A549 (cell line): ENCODE measurements around the gene POT1. TPM values are rescaled to one million over a fixed set of nuclear protein-coding genes. Genes with fewer than 3 reads are reported as not detected.

Experiments
- ATAC-seq, 2 experiments: fragments of 200-7000 bp in 1 of 2; fragments of >200 bp in 1 of 2; cut with Nextera tagmentation in 1 of 2; cut with Tn5 transposase in 1 of 2; 3 replicates each; pipeline versions ENCODE4 v1.8.0 to v1.9.1; 2018 to 2020; ENCODE audit warnings: mild to moderate bottlenecking in 1 of 2, moderate library complexity in 1 of 2
- CTCF ChIA-PET: fragments of 300-600 bp; sonication (Branson Sonifier 250); formaldehyde crosslinking; extraction: SDS; loops from one replicate; lab custom pipeline; 2021; ENCODE audit warnings: antibody characterized with exemption, inconsistent platforms; lab: Yijun Ruan, JAX
- POLR2A ChIA-PET: fragments of 350-600 bp; formaldehyde crosslinking; extraction: SDS; loops from one replicate; lab custom pipeline; 2021; ENCODE audit warnings: antibody characterized with exemption, inconsistent platforms; lab: Yijun Ruan, JAX
- DNase-seq, 2 experiments: peaks; one replicate each; pipeline versions ENCODE4 v3.0.0 to v3.0.0-alpha.2; 2011 to 2016; ENCODE audit warnings: low read depth in 1 of 2, low spot score in 1 of 2
- FAIRE-seq: peaks from 2 replicates; lab custom pipeline; 2011; peaks lifted over from hg19 to GRCh38; lab: Jason Lieb, UNC
- H3K27ac ChIP-seq, 2 experiments: fragments of >200 bp; sonication (Bioruptor Twin); formaldehyde crosslinking; 3 replicates each; pipeline ENCODE4 v1.5.1; 2016 to 2017
- H3K4me1 ChIP-seq: fragments of >200 bp; sonication (Bioruptor Twin); formaldehyde crosslinking; 3 replicates; pipeline ENCODE4 v1.6.1; 2016
- H3K4me2 ChIP-seq: fragments of >200 bp; sonication (Bioruptor Twin); formaldehyde crosslinking; 3 replicates; pipeline ENCODE4 v1.6.1; 2016
- H3K4me3 ChIP-seq: fragments of >200 bp; sonication (Bioruptor Twin); formaldehyde crosslinking; 3 replicates; pipeline ENCODE4 v1.5.1; 2016
- H3K9me3 ChIP-seq: fragments of >200 bp; sonication (Bioruptor Twin); formaldehyde crosslinking; 3 replicates; pipeline ENCODE4 v1.6.1; 2016
- CBX8 ChIP-seq: fragments of 200-600 bp; sonication (generic); IDR thresholded peaks from 2 replicates; pipeline ENCODE4 v1.6.1; 2016
- EP300 ChIP-seq, 2 experiments: fragments of >200 bp; sonication (Bioruptor Twin); formaldehyde crosslinking; IDR thresholded peaks; 2 replicates in 1 of 2; 3 replicates in 1 of 2; pipeline ENCODE4 v1.6.1; 2016 to 2017
- ESRRA ChIP-seq: fragments of 150-350 bp; IDR thresholded peaks from 2 replicates; pipeline ENCODE4 v1.6.1; 2014; ENCODE audit warnings: mild to moderate bottlenecking, low read length, borderline replicate concordance
- FOSL2 ChIP-seq, 2 experiments: fragments of 450-650 bp in 1 of 2; fragments of >200 bp in 1 of 2; sonication (Bioruptor Twin) in 1 of 2; formaldehyde crosslinking; IDR thresholded peaks; 2 replicates each; pipeline versions ENCODE4 v1.5.0 to v1.6.1; 2016 to 2020; ENCODE audit warnings: mild to moderate bottlenecking in 1 of 2, moderate library complexity in 1 of 2
- GATA3 ChIP-seq: IDR thresholded peaks from 2 replicates; pipeline ENCODE4 v1.6.1; 2012; ENCODE audit warnings: borderline replicate concordance
- HDAC2 ChIP-seq: fragments of 200-600 bp; sonication (generic); IDR thresholded peaks from 2 replicates; pipeline ENCODE4 v1.6.1; 2016
- HEYL ChIP-seq: fragments of 250-450 bp; sonication (Bioruptor Pico); IDR thresholded peaks from 2 replicates; pipeline ENCODE4 v1.8.0; 2021; ENCODE audit warnings: mild to moderate bottlenecking, moderate library complexity
- HOXA7 ChIP-seq: fragments of 250-450 bp; sonication (Bioruptor Pico); IDR thresholded peaks from 2 replicates; pipeline ENCODE4 v1.5.0; 2020; ENCODE audit warnings: mild to moderate bottlenecking, moderate library complexity
- HOXB13 ChIP-seq: fragments of 250-450 bp; sonication (Bioruptor Pico); IDR thresholded peaks from 2 replicates; pipeline ENCODE4 v1.5.0; 2020; ENCODE audit warnings: low read depth, mild to moderate bottlenecking, moderate library complexity
- HOXB5 ChIP-seq: fragments of 250-450 bp; sonication (Bioruptor Pico); IDR thresholded peaks from 2 replicates; pipeline ENCODE4 v1.5.0; 2020; ENCODE audit warnings: mild to moderate bottlenecking, moderate library complexity
- KDM5A ChIP-seq: fragments of 200-600 bp; sonication (generic); IDR thresholded peaks from 2 replicates; pipeline ENCODE4 v1.6.1; 2016; ENCODE audit warnings: antibody characterized with exemption, mild to moderate bottlenecking
- MYC ChIP-seq: IDR thresholded peaks from 2 replicates; pipeline ENCODE4 v1.6.1; 2012; ENCODE audit warnings: mild to moderate bottlenecking, inconsistent platforms, low read length, improper control_type of control experiment, borderline replicate concordance
- NPAS2 ChIP-seq: fragments of 250-450 bp; sonication (Bioruptor Pico); IDR thresholded peaks from 2 replicates; pipeline ENCODE4 v1.8.0; 2022; ENCODE audit warnings: mild to moderate bottlenecking, moderate library complexity, borderline replicate concordance
- POLR2A ChIP-seq: IDR thresholded peaks from 2 replicates; pipeline ENCODE4 v1.6.1; 2012; ENCODE audit warnings: mild to moderate bottlenecking, low read length
- POLR2AphosphoS2 ChIP-seq: conservative IDR thresholded peaks from 2 replicates; pipeline ENCODE4 v1.6.1; 2012; ENCODE audit warnings: low read length, improper control_type of control experiment, inconsistent platforms
- RAD21 ChIP-seq, 2 experiments: fragments of >200 bp in 1 of 2; sonication (Bioruptor Twin) in 1 of 2; formaldehyde crosslinking in 1 of 2; IDR thresholded peaks in 1 of 2; conservative IDR thresholded peaks in 1 of 2; 2 replicates in 1 of 2; 3 replicates in 1 of 2; pipeline ENCODE4 v1.6.1; 2012 to 2018; ENCODE audit warnings: inconsistent platforms in 1 of 2
- RCOR1 ChIP-seq: fragments of 150-350 bp; IDR thresholded peaks from 2 replicates; pipeline ENCODE4 v1.6.1; 2014; ENCODE audit warnings: antibody characterized with exemption, low read length, low read depth
- RFX5 ChIP-seq: fragments of 450-650 bp; IDR thresholded peaks from 2 replicates; pipeline ENCODE4 v1.7.1; 2014; ENCODE audit warnings: antibody characterized with exemption, mild to moderate bottlenecking, moderate library complexity
- RNF2 ChIP-seq: fragments of 200-600 bp; sonication (generic); IDR thresholded peaks from 2 replicates; pipeline ENCODE4 v1.6.1; 2016; ENCODE audit warnings: low read depth, mild to moderate bottlenecking, antibody characterized with exemption, moderate library complexity, borderline replicate concordance
- SMC3 ChIP-seq: fragments of >200 bp; sonication (Bioruptor Twin); formaldehyde crosslinking; IDR thresholded peaks from 3 replicates; pipeline ENCODE4 v1.6.1; 2018; ENCODE audit warnings: inconsistent platforms
- TFCP2L1 ChIP-seq: fragments of 250-450 bp; sonication (Bioruptor Pico); IDR thresholded peaks from 2 replicates; pipeline ENCODE4 v1.5.0; 2021; ENCODE audit warnings: mild to moderate bottlenecking
- TP53 ChIP-seq: fragments of 250-450 bp; sonication (Bioruptor Pico); IDR thresholded peaks from 2 replicates; pipeline ENCODE4 v1.5.0; 2021; ENCODE audit warnings: mild to moderate bottlenecking, moderate library complexity
- ZFP36 ChIP-seq: fragments of 450-650 bp; IDR thresholded peaks from 2 replicates; pipeline ENCODE4 v1.6.1; 2014; ENCODE audit warnings: borderline replicate concordance; ENCODE audit not compliant: partially characterized antibody
- ZNF302 ChIP-seq: fragments of 250-450 bp; sonication (Bioruptor Pico); IDR thresholded peaks from 2 replicates; pipeline ENCODE4 v1.9.0; 2021; ENCODE audit warnings: inconsistent platforms, mild to moderate bottlenecking, moderate library complexity
- polyA plus RNA-seq, 4 experiments: library from polyadenylated mRNA; depleted of rRNA in 3 of 4; stranded (reverse); fragments of >200 nt; fragmentation: RNase III in 1 of 4; extraction: RNeasy Plus Mini Kit Qiagen cat#74134 plus additional on column Dnase treatment in 1 of 4; gene quantifications; 2 replicates in 3 of 4; 3 replicates in 1 of 4; pipeline ENCODE4 v1.2.3, GENCODE V29; 2011 to 2017
- TF ChIP-seq, protein P1 (sequence below): IDR thresholded peaks from 2 replicates; pipeline ENCODE4 v1.6.1; 2012
- TF ChIP-seq, protein P2 (sequence below): fragments of 200-600 bp; sonication (generic); IDR thresholded peaks from 2 replicates; pipeline ENCODE4 v1.6.1; 2016; ENCODE audit warnings: antibody characterized with exemption, mild to moderate bottlenecking, moderate library complexity
- TF ChIP-seq, protein P3 (sequence below): fragments of >200 bp; sonication (Bioruptor Twin); formaldehyde crosslinking; IDR thresholded peaks from 3 replicates; pipeline ENCODE4 v1.5.1; 2016
- TF ChIP-seq, protein P4 (sequence below): fragments of 150-350 bp; IDR thresholded peaks from 2 replicates; pipeline ENCODE4 v1.6.1; 2014; ENCODE audit warnings: low read depth, mild to moderate bottlenecking, low read length

POT1 gene
- polyA plus RNA-seq, 2 of the 4 experiments (the other 2 are of a cell fraction), result 21.6 to 56.2 TPM

DNA sequence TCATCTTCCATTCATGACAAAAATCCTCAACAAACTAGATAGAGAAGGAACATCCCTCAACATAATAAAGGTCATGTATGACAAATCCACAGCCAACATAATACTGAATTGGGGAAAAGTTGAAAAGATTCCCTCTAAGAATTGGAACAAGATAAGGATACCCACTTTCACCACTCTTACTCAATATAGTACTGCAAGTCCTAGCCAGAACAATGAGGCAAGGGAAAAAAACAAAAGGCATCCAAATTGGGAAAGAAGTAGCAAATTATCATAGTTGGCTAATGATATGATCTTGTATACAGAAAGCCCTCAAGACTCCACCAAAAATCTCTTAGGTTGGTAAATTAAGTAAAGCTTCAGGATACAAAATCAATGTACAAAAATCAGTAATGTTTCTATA, 4.7 kb downstream of the POT1 start:
- TF ChIP-seq HOXB13 (no peak), TFCP2L1 (CRISPR knock-in tag) (no peak), NPAS2 (no peak), HOXB5 (no peak), ZNF302 (CRISPR knock-in tag) (no peak), GATA3 (no peak), RFX5 (no peak), TP53 (no peak), KDM5A (no peak), POLR2AphosphoS2 (no peak), ZFP36 (no peak), HEYL (CRISPR knock-in tag) (no peak), RCOR1 (no peak), EP300 (IDR thresholded peaks at IDR 0.05) (no peak), ESRRA (no peak), SMC3 (no peak), CBX8 (no peak)
- TF ChIP-seq, protein P1, sequence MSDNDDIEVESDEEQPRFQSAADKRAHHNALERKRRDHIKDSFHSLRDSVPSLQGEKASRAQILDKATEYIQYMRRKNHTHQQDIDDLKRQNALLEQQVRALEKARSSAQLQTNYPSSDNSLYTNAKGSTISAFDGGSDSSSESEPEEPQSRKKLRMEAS, result no peak
- TF ChIP-seq, protein P2, sequence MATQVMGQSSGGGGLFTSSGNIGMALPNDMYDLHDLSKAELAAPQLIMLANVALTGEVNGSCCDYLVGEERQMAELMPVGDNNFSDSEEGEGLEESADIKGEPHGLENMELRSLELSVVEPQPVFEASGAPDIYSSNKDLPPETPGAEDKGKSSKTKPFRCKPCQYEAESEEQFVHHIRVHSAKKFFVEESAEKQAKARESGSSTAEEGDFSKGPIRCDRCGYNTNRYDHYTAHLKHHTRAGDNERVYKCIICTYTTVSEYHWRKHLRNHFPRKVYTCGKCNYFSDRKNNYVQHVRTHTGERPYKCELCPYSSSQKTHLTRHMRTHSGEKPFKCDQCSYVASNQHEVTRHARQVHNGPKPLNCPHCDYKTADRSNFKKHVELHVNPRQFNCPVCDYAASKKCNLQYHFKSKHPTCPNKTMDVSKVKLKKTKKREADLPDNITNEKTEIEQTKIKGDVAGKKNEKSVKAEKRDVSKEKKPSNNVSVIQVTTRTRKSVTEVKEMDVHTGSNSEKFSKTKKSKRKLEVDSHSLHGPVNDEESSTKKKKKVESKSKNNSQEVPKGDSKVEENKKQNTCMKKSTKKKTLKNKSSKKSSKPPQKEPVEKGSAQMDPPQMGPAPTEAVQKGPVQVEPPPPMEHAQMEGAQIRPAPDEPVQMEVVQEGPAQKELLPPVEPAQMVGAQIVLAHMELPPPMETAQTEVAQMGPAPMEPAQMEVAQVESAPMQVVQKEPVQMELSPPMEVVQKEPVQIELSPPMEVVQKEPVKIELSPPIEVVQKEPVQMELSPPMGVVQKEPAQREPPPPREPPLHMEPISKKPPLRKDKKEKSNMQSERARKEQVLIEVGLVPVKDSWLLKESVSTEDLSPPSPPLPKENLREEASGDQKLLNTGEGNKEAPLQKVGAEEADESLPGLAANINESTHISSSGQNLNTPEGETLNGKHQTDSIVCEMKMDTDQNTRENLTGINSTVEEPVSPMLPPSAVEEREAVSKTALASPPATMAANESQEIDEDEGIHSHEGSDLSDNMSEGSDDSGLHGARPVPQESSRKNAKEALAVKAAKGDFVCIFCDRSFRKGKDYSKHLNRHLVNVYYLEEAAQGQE, result no peak
- Histone ChIP-seq H3K4me3 (no peak overlapping the region), H3K27ac (no peak overlapping the region), H3K9me3 (no peaks in the 10 kb centered on the region), H3K4me1 (peaks cover 17% of the 10 kb centered on the region; the same call in 2 of the 3 replicates), H3K4me2 (no peak overlapping the region)
- ATAC-seq (no peak), DNase-seq (no peak), FAIRE-seq (no peak)
- CTCF ChIA-PET, result no interaction called here
- POLR2A ChIA-PET, result no interaction called here

DNA sequence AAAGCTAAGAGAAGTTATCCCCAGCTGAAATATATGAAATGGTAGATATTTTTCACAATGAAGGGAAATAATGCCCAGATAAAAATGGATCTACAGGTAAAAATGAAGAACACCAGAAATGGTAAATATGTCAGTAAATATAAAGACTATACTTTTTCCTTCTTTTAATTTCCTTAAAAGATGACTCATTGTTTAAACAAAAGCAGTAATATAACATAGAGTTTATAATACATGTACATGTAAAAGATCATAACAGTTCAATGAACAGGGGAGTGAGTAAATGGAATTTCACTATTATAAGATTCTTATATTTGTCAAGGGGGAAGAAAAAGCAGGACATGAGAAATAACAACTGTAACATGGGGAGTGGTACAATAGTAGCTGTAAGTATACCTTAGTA, 7.4 kb downstream of the POT1 start:
- ATAC-seq (no peak), DNase-seq (no peak), FAIRE-seq (no peak)
- CTCF ChIA-PET, result no interaction called here
- no peak overlapping the region for H3K4me2 ChIP-seq
- no peak for TF ChIP-seq MYC
- no peak for TF ChIP-seq HOXA7
- no peak for TF ChIP-seq ZNF302 (CRISPR knock-in tag)
- TF ChIP-seq HDAC2, result no peak
- TF ChIP-seq, protein P3, sequence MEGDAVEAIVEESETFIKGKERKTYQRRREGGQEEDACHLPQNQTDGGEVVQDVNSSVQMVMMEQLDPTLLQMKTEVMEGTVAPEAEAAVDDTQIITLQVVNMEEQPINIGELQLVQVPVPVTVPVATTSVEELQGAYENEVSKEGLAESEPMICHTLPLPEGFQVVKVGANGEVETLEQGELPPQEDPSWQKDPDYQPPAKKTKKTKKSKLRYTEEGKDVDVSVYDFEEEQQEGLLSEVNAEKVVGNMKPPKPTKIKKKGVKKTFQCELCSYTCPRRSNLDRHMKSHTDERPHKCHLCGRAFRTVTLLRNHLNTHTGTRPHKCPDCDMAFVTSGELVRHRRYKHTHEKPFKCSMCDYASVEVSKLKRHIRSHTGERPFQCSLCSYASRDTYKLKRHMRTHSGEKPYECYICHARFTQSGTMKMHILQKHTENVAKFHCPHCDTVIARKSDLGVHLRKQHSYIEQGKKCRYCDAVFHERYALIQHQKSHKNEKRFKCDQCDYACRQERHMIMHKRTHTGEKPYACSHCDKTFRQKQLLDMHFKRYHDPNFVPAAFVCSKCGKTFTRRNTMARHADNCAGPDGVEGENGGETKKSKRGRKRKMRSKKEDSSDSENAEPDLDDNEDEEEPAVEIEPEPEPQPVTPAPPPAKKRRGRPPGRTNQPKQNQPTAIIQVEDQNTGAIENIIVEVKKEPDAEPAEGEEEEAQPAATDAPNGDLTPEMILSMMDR, result no peak
- no peak for TF ChIP-seq RAD21 (conservative IDR thresholded peaks at IDR 0.05 in 1 of 2, IDR thresholded peaks at IDR 0.05 in 1 of 2)
- no peak for TF ChIP-seq TFCP2L1 (CRISPR knock-in tag)
- no peak for TF ChIP-seq HEYL (CRISPR knock-in tag)
- TF ChIP-seq, protein P4, sequence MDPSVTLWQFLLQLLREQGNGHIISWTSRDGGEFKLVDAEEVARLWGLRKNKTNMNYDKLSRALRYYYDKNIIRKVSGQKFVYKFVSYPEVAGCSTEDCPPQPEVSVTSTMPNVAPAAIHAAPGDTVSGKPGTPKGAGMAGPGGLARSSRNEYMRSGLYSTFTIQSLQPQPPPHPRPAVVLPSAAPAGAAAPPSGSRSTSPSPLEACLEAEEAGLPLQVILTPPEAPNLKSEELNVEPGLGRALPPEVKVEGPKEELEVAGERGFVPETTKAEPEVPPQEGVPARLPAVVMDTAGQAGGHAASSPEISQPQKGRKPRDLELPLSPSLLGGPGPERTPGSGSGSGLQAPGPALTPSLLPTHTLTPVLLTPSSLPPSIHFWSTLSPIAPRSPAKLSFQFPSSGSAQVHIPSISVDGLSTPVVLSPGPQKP, result no peak
- no peak for TF ChIP-seq FOSL2 (IDR thresholded peaks at IDR 0.05)
- TF ChIP-seq FOSL2 (CRISPR knock-in tag; IDR thresholded peaks at IDR 0.05), result no peak
- TF ChIP-seq POLR2A, result no peak
- TF ChIP-seq RNF2, result no peak
- no peak for TF ChIP-seq CBX8
- no peak overlapping the region for H3K4me3 ChIP-seq
- POLR2A ChIA-PET, result no interaction called here
- no peak overlapping the region for H3K27ac ChIP-seq
- peaks cover 8% of the 10 kb centered on the region; the same call in 1 of the 3 replicates for H3K4me1 ChIP-seq
- no peaks in the 10 kb centered on the region for H3K9me3 ChIP-seq
